SK-N-SH treated with all-trans-retinoic acid at 6 μM for 48 hours (cell line): Measurements from ENCODE around the gene PPP1R36.
"Not testable (repeated sequence)": the region's sequence is repeated elsewhere in the genome, so short reads cannot be mapped to it uniquely, and the experiment has no call there.

ENCODE experiments used
- ATAC-seq: fragments of 200-7000 bp; cut with Tn5 transposase; 3 replicates; pipeline ENCODE4 v1.9.1; 2020; ENCODE audit warnings: mild to moderate bottlenecking, moderate library complexity
- ARNTL ChIP-seq: fragments of 450-650 bp; formaldehyde crosslinking; IDR thresholded peaks from 2 replicates; pipeline ENCODE4 v1.5.0; 2020; ENCODE audit warnings: low read depth, mild to moderate bottlenecking, moderate library complexity, borderline replicate concordance
- BACH2 ChIP-seq: fragments of 250-450 bp; sonication (Bioruptor Pico); IDR thresholded peaks from 2 replicates; pipeline ENCODE4 v1.9.0; 2021; ENCODE audit warnings: mild to moderate bottlenecking, borderline replicate concordance
- CREB5 ChIP-seq: fragments of 250-450 bp; sonication (Bioruptor Pico); IDR thresholded peaks from 2 replicates; pipeline ENCODE4 v1.5.1; 2020; ENCODE audit warnings: low read depth, mild to moderate bottlenecking, moderate library complexity
- CSDC2 ChIP-seq: fragments of 250-450 bp; sonication (Bioruptor Pico); IDR thresholded peaks from 2 replicates; pipeline ENCODE4 v1.5.0; 2020; ENCODE audit warnings: mild to moderate bottlenecking, moderate library complexity
- CSRNP3 ChIP-seq: fragments of 250-450 bp; sonication (Bioruptor Pico); IDR thresholded peaks from 2 replicates; pipeline ENCODE4 v1.5.1; 2021; ENCODE audit warnings: mild to moderate bottlenecking, moderate library complexity
- ESRRG ChIP-seq: fragments of 250-450 bp; sonication (Bioruptor Pico); IDR thresholded peaks from 2 replicates; pipeline ENCODE4 v1.6.1; 2021; ENCODE audit warnings: mild to moderate bottlenecking
- GLIS3 ChIP-seq: fragments of 250-450 bp; sonication (Bioruptor Pico); IDR thresholded peaks from 2 replicates; pipeline ENCODE4 v1.5.0; 2020; ENCODE audit warnings: mild to moderate bottlenecking, moderate library complexity
- ISL1 ChIP-seq: fragments of 250-450 bp; sonication (Bioruptor Pico); IDR thresholded peaks from 2 replicates; pipeline ENCODE4 v2.1.2; 2022; ENCODE audit warnings: mild to moderate bottlenecking, moderate library complexity
- OSR1 ChIP-seq: fragments of 250-450 bp; sonication (Bioruptor Pico); IDR thresholded peaks from 2 replicates; pipeline ENCODE4 v1.8.0; 2022; ENCODE audit warnings: moderate library complexity, mild to moderate bottlenecking, inconsistent platforms
- PATZ1 ChIP-seq: fragments of 250-450 bp; sonication (Bioruptor Pico); IDR thresholded peaks from 2 replicates; pipeline ENCODE4 v1.8.0; 2020; ENCODE audit warnings: mild to moderate bottlenecking, moderate library complexity, borderline replicate concordance
- POU6F1 ChIP-seq: fragments of 250-450 bp; sonication (Bioruptor Pico); IDR thresholded peaks from 2 replicates; pipeline ENCODE4 v1.8.0; 2021; ENCODE audit warnings: low read depth, mild to moderate bottlenecking, moderate library complexity, borderline replicate concordance
- PPARA ChIP-seq: fragments of 250-450 bp; sonication (Bioruptor Pico); IDR thresholded peaks from 2 replicates; pipeline ENCODE4 v1.5.0; 2020; ENCODE audit warnings: mild to moderate bottlenecking, borderline replicate concordance
- RARB ChIP-seq: fragments of 250-450 bp; sonication (Bioruptor Pico); IDR thresholded peaks from 2 replicates; pipeline ENCODE4 v1.8.0; 2021; ENCODE audit warnings: mild to moderate bottlenecking, moderate library complexity
- SNAI2 ChIP-seq: fragments of 250-450 bp; sonication (Bioruptor Pico); IDR thresholded peaks from 2 replicates; pipeline ENCODE4 v1.5.0; 2020; ENCODE audit warnings: mild to moderate bottlenecking, moderate library complexity
- TCF4 ChIP-seq: fragments of 250-450 bp; sonication (Bioruptor Pico); IDR thresholded peaks from 2 replicates; pipeline ENCODE4 v1.8.0; 2021; ENCODE audit warnings: mild to moderate bottlenecking, moderate library complexity, borderline replicate concordance
- TOX ChIP-seq: fragments of 250-450 bp; sonication (Bioruptor Pico); IDR thresholded peaks from 2 replicates; pipeline ENCODE4 v1.8.0; 2021; ENCODE audit warnings: mild to moderate bottlenecking, moderate library complexity, borderline replicate concordance
- TSHZ2 ChIP-seq: fragments of 250-450 bp; sonication (Bioruptor Pico); IDR thresholded peaks from 2 replicates; pipeline ENCODE4 v1.5.0; 2020; ENCODE audit warnings: mild to moderate bottlenecking, moderate library complexity
- ZC3H10 ChIP-seq: fragments of 250-450 bp; sonication (Bioruptor Pico); IDR thresholded peaks from 2 replicates; pipeline ENCODE4 v1.5.1; 2021; ENCODE audit warnings: mild to moderate bottlenecking, moderate library complexity
- ZFP3 ChIP-seq: fragments of 250-450 bp; sonication (Bioruptor Pico); IDR thresholded peaks from 2 replicates; pipeline ENCODE4 v1.5.0; 2020; ENCODE audit warnings: mild to moderate bottlenecking, moderate library complexity
- ZFP30 ChIP-seq: fragments of 450-650 bp; formaldehyde crosslinking; IDR thresholded peaks from 2 replicates; pipeline ENCODE4 v1.5.0; 2022; ENCODE audit warnings: mild to moderate bottlenecking, moderate library complexity
- ZNF565 ChIP-seq: fragments of 450-650 bp; formaldehyde crosslinking; conservative IDR thresholded peaks from 2 replicates; pipeline ENCODE4 v1.5.0; 2020; ENCODE audit warnings: low read depth, mild to moderate bottlenecking, moderate library complexity
- ZNF70 ChIP-seq: fragments of 450-650 bp; formaldehyde crosslinking; IDR thresholded peaks from 2 replicates; pipeline ENCODE4 v1.5.0; 2020; ENCODE audit warnings: mild to moderate bottlenecking, moderate library complexity
- ZNF8 ChIP-seq: fragments of 450-650 bp; formaldehyde crosslinking; IDR thresholded peaks from 2 replicates; pipeline ENCODE4 v1.5.0; 2020; ENCODE audit warnings: mild to moderate bottlenecking, moderate library complexity

The PPP1R36 gene

GRCh38 chr14:64515053-64515452 is 34.7 kb upstream of the PPP1R36 start:
- no peak for TF ChIP-seq ZFP30 (CRISPR knock-in tag)
- no peak for TF ChIP-seq CSDC2 (CRISPR knock-in tag)
- no peak for TF ChIP-seq TSHZ2 (CRISPR knock-in tag)
- TF ChIP-seq ZNF565 = no peak
- no peak for TF ChIP-seq OSR1 (CRISPR knock-in tag)
- TF ChIP-seq SNAI2 (CRISPR knock-in tag) = no peak
- no peak for TF ChIP-seq ZC3H10 (CRISPR knock-in tag)
- ATAC-seq = no peak

- no peak for TF ChIP-seq OSR1 (CRISPR knock-in tag)
- no peak for TF ChIP-seq SNAI2 (CRISPR knock-in tag)
- no peak for TF ChIP-seq CSDC2 (CRISPR knock-in tag)
- TF ChIP-seq RARB (CRISPR knock-in tag) = no peak
- TF ChIP-seq BACH2 (CRISPR knock-in tag) = no peak
- no peak for ATAC-seq
Observed at GRCh38 chr14:64516969-64517368, 32.8 kb upstream of the PPP1R36 start.

- ATAC-seq = not testable (repeated sequence)
Observed at GRCh38 chr14:64517667-64518066, 32.1 kb upstream of the PPP1R36 start.

- no peak for TF ChIP-seq RARB (CRISPR knock-in tag)
- no peak for TF ChIP-seq ARNTL (CRISPR knock-in tag)
- TF ChIP-seq POU6F1 (CRISPR knock-in tag) = no peak
- no peak for TF ChIP-seq GLIS3 (CRISPR knock-in tag)
- TF ChIP-seq SNAI2 (CRISPR knock-in tag) = no peak
- no peak for TF ChIP-seq CREB5 (CRISPR knock-in tag)
- TF ChIP-seq ZFP3 (CRISPR knock-in tag) = no peak
- no peak for TF ChIP-seq TCF4 (CRISPR knock-in tag)
- TF ChIP-seq OSR1 (CRISPR knock-in tag) = no peak
- no peak for TF ChIP-seq ESRRG (CRISPR knock-in tag)
- TF ChIP-seq ZNF565 = no peak
- TF ChIP-seq PPARA = no peak
- TF ChIP-seq TSHZ2 (CRISPR knock-in tag) = no peak
- ATAC-seq = no peak
Observed at GRCh38 chr14:64518229-64518628, 31.5 kb upstream of the PPP1R36 start.

- no peak for ATAC-seq
- TF ChIP-seq TCF4 (CRISPR knock-in tag) = no peak
- TF ChIP-seq ZNF70 (CRISPR knock-in tag) = no peak
- TF ChIP-seq PATZ1 (CRISPR knock-in tag) = no peak
- TF ChIP-seq ZNF8 = no peak
- TF ChIP-seq OSR1 (CRISPR knock-in tag) = no peak
- TF ChIP-seq SNAI2 (CRISPR knock-in tag) = no peak
- no peak for TF ChIP-seq GLIS3 (CRISPR knock-in tag)
- no peak for TF ChIP-seq ARNTL (CRISPR knock-in tag)
- TF ChIP-seq CSRNP3 (CRISPR knock-in tag) = no peak
- no peak for TF ChIP-seq ZFP30 (CRISPR knock-in tag)
- TF ChIP-seq ESRRG (CRISPR knock-in tag) = no peak
- TF ChIP-seq CSDC2 (CRISPR knock-in tag) = no peak
- no peak for TF ChIP-seq ISL1 (CRISPR knock-in tag)
- TF ChIP-seq ZC3H10 (CRISPR knock-in tag) = no peak
- no peak for TF ChIP-seq BACH2 (CRISPR knock-in tag)
- TF ChIP-seq TOX (CRISPR knock-in tag) = no peak
Observed at GRCh38 chr14:64520699-64521098, 29.1 kb upstream of the PPP1R36 start.
